ENCODE data around the gene CADM4.

CADM4 gene

GRCh38 chr19:43634068-43634467 is 5.6 kb downstream of the CADM4 start:
- DNase-seq (ENCODE audit: low read depth) = no peak

GRCh38 chr19:43633520-43633919 is 6.1 kb downstream of the CADM4 start:
- no peak for DNase-seq (ENCODE audit: low read depth)

GRCh38 chr19:43631491-43631890 is 8.2 kb downstream of the CADM4 start:
- no peak for DNase-seq (ENCODE audit: low read depth)

- DNase-seq (ENCODE audit: low read depth) = no peak
These were observed 10.9 kb downstream of the CADM4 start for GRCh38 chr19:43628646-43629326.

- no peak for DNase-seq (ENCODE audit: low read depth)
These were observed 12.8 kb downstream of the CADM4 start for GRCh38 chr19:43626838-43627237.

GRCh38 chr19:43625918-43626579 is 13.6 kb downstream of the CADM4 start:
- no peak for DNase-seq (ENCODE audit: low read depth)

GRCh38 chr19:43624933-43625332 is 14.7 kb downstream of the CADM4 start:
- no peak for DNase-seq (ENCODE audit: low read depth)

GRCh38 chr19:43623889-43624670 is 15.6 kb downstream of the CADM4 start:
- DNase-seq (ENCODE audit: low read depth) = no peak

GRCh38 chr19:43622956-43623355 is 16.7 kb downstream of the CADM4 start:
- DNase-seq (ENCODE audit: low read depth) = no peak

GRCh38 chr19:43622070-43622469 is 17.6 kb downstream of the CADM4 start:
- DNase-seq (ENCODE audit: low read depth) = no peak

- no peak for DNase-seq (ENCODE audit: low read depth)
These were observed 19.3 kb downstream of the CADM4 start for GRCh38 chr19:43620061-43621001.

GRCh38 chr19:43619262-43620060 is 20.2 kb downstream of the CADM4 start, which contains the start of gene ZNF428:
TSS of gene ZNF428 (minus strand) at chr19:43619629. CDS start at chr19:43614304, 5,325 bp downstream.
- peak; percentile 57 for DNase-seq (ENCODE audit: low read depth)

- DNase-seq (ENCODE audit: low read depth) = no peak
These were observed 20.8 kb downstream of the CADM4 start for GRCh38 chr19:43618921-43619261.

GRCh38 chr19:43616954-43617353 is 22.7 kb downstream of the CADM4 start:
- DNase-seq (ENCODE audit: low read depth) = no peak

GRCh38 chr19:43616306-43616705 is 23.3 kb downstream of the CADM4 start:
- no peak for DNase-seq (ENCODE audit: low read depth)

- no peak for DNase-seq (ENCODE audit: low read depth)
These were observed 27.3 kb downstream of the CADM4 start for GRCh38 chr19:43612374-43612773.

GRCh38 chr19:43611788-43612187 is 27.9 kb downstream of the CADM4 start, which contains the start of gene SRRM5:
TSS of gene SRRM5 (plus strand) at chr19:43612088. CDS start at chr19:43612122, 34 bp downstream.
- DNase-seq (ENCODE audit: low read depth) = no peak

- DNase-seq (ENCODE audit: low read depth) = peak; percentile 18
These were observed 29.2 kb downstream of the CADM4 start for GRCh38 chr19:43610493-43610892.

- no peak for DNase-seq (ENCODE audit: low read depth)
These were observed 29.8 kb downstream of the CADM4 start for GRCh38 chr19:43609872-43610271.

GRCh38 chr19:43607238-43608205 is 32.1 kb downstream of the CADM4 start:
- no peak for DNase-seq (ENCODE audit: low read depth)
